ENCODE measurements around the gene ZNF135. TPM values are rescaled to one million over a fixed set of nuclear protein-coding genes. Genes with fewer than 3 reads are reported as not detected.

The ZNF135 gene
- total and polyA plus RNA-seq, 9 donors = 9.0 to 17.5 (median 13.9) TPM

DNA sequence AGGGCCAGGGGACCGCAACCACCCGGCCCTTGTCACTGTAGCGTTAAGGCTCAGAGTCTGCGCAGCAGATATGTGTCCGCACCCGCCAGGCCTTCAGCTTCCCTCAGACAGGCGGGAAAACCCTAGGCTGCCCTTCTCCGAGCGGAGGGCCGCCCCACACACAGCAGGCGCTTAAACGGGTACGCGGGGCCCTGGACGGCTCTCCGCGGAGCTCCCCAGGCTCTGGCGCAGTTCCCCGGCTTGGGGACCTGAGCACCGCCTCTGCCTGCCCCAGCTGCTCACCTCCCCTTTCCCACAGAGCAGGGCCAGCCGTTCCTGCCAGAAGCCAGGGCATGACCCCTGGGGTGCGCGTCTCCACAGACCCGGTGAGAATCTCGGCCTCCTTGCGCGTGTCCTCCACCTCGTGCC is 593 bp downstream of the ZNF135 start:
- Histone ChIP-seq H3K4me3 (peak overlapping the region; percentile 62), H3K27me3 (no peaks in the 10 kb centered on the region), H3K36me3 (no peaks in the 10 kb centered on the region), H3K4me1 (ENCODE audit: insufficient read depth) (peaks cover 6% of the 10 kb centered on the region), H3K9me3 (peaks cover 0 to 19% of the 10 kb centered on the region in 2 donors), H3K27ac (peak overlapping the region; percentile 92 to 94)
- DNase-seq = peak in 2 of 5 donors; percentile 24 to 41
- WGBS, 3 donors = 6 to 14% (median 11%) methylated on average over 16 to 28 of the region's 28 CpGs
- intact Hi-C loops (cut with DNase I) = no loop called here
- TF ChIP-seq EP300 (IDR thresholded peaks at IDR 0.05) (no peak), POLR2A (IDR thresholded peaks at IDR 0.05) (no peak)
- TF ChIP-seq, protein P1, sequence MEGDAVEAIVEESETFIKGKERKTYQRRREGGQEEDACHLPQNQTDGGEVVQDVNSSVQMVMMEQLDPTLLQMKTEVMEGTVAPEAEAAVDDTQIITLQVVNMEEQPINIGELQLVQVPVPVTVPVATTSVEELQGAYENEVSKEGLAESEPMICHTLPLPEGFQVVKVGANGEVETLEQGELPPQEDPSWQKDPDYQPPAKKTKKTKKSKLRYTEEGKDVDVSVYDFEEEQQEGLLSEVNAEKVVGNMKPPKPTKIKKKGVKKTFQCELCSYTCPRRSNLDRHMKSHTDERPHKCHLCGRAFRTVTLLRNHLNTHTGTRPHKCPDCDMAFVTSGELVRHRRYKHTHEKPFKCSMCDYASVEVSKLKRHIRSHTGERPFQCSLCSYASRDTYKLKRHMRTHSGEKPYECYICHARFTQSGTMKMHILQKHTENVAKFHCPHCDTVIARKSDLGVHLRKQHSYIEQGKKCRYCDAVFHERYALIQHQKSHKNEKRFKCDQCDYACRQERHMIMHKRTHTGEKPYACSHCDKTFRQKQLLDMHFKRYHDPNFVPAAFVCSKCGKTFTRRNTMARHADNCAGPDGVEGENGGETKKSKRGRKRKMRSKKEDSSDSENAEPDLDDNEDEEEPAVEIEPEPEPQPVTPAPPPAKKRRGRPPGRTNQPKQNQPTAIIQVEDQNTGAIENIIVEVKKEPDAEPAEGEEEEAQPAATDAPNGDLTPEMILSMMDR (IDR thresholded peaks at IDR 0.05) = no peak

DNA sequence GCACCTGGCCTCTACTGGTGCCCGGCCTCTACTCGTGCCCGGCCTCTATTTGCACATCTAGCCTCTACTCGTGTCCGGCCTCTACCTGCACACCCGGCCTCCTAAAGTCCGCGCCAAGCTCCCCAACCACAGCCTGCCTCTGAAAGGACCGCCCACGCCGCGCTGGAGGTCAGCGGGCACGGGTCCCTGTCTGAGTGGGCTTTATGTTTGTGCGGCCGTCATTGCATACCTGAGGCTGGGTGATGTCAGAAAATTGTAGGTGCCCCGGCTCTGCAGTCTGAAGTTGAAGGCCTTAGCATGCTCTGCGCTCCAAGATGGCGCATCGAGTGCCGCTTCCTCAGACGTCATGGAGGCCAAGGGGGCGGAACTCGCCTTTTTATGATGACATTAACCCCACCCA is 1.1 kb downstream of the ZNF135 start:
- TF ChIP-seq POLR2A (IDR thresholded peaks at IDR 0.05) = no peak
- TF ChIP-seq, protein P1 (IDR thresholded peaks at IDR 0.05) = no peak
- TF ChIP-seq EP300 (IDR thresholded peaks at IDR 0.05) = no peak
- DNase-seq = no peak
- no peaks in the 10 kb centered on the region for H3K27me3 ChIP-seq
- H3K27ac ChIP-seq = no peak overlapping the region
- H3K4me1 ChIP-seq (ENCODE audit: insufficient read depth) = peaks cover 6% of the 10 kb centered on the region
- WGBS, 3 donors = 83 to 92% (median 91%) methylated on average over 24 of the region's 24 CpGs
- intact Hi-C loops (cut with DNase I) = no loop called here
- peaks cover 0 to 24% of the 10 kb centered on the region in 2 donors for H3K9me3 ChIP-seq
- peak overlapping the region; percentile 62 for H3K4me3 ChIP-seq
- no peaks in the 10 kb centered on the region for H3K36me3 ChIP-seq

DNA sequence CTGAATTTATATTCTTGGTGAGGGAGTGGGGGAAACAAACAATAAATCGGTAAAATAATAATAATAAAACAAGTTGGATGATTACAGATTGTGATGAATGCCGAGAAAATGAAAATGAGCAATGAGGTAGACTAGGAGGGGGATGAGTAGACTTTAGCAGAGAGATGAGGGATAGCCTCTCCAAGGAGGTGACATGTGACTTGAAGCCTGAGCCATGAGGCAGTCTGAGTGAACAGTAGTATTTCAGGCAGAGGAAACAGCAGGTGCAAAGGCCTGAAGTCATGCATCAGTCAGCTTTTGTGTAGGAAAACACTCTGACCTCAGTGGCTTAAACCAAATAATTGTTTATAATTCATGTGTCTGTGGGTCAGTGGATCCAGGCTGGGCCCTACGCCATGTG is 4.6 kb downstream of the ZNF135 start:
- Histone ChIP-seq H3K27me3 (no peaks in the 10 kb centered on the region), H3K9me3 (peaks cover 15 to 58% of the 10 kb centered on the region in 2 donors), H3K36me3 (peaks cover 6% of the 10 kb centered on the region), H3K4me1 (ENCODE audit: insufficient read depth) (peaks cover 4% of the 10 kb centered on the region), H3K27ac (no peak overlapping the region), H3K4me3 (no peak overlapping the region)
- DNase-seq = no peak
- TF ChIP-seq, protein P1 (IDR thresholded peaks at IDR 0.05) = no peak
- TF ChIP-seq POLR2A (IDR thresholded peaks at IDR 0.05) (no peak), EP300 (IDR thresholded peaks at IDR 0.05) (no peak)
- 92 to 100% (median 96%) methylated on average over 3 of the region's 3 CpGs for WGBS, 3 donors
- intact Hi-C loops (cut with DNase I) = loop anchor here in 1 of 4 donors (2.0 kb wide), 1 partner anchor 65 kb away; no protein-coding TSS in a partner anchor

DNA sequence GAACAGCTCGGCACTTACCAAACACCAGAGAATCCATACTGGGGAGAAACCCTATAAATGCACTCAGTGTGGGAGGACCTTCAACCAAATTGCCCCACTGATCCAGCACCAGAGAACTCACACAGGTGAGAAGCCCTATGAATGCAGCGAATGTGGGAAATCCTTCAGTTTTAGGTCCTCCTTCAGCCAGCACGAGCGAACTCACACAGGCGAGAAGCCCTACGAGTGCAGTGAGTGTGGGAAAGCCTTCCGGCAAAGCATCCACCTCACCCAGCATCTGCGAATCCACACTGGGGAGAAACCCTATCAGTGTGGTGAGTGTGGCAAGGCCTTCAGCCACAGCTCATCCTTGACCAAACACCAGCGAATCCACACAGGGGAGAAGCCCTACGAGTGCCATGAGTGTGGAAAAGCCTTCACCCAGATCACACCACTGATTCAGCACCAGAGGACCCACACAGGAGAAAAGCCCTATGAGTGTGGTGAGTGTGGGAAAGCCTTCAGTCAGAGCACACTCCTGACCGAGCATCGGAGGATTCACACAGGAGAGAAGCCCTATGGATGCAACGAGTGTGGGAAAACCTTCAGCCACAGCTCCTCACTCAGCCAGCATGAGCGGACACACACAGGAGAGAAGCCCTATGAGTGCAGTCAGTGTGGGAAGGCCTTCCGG is 8.3 kb downstream of the ZNF135 start:
- H3K36me3 ChIP-seq = peaks cover 6% of the 10 kb centered on the region
- no peak for DNase-seq
- peaks cover 15 to 69% of the 10 kb centered on the region in 2 donors for H3K9me3 ChIP-seq
- H3K27ac ChIP-seq = no peak overlapping the region
- intact Hi-C loops (cut with DNase I) = no loop called here
- 96 to 99% (median 98%) methylated on average over 15 of the region's 15 CpGs for WGBS, 3 donors
- H3K4me3 ChIP-seq = no peak overlapping the region
- no peaks in the 10 kb centered on the region for H3K4me1 ChIP-seq (ENCODE audit: insufficient read depth)
- TF ChIP-seq EP300 (IDR thresholded peaks at IDR 0.05) = no peak
- TF ChIP-seq POLR2A (IDR thresholded peaks at IDR 0.05) = no peak
- TF ChIP-seq, protein P1 (IDR thresholded peaks at IDR 0.05) = no peak
- H3K27me3 ChIP-seq = no peaks in the 10 kb centered on the region
